Osteoblast (primary cell): ENCODE data around the gene CHMP4B. TPM values are rescaled to one million over a fixed set of nuclear protein-coding genes. Genes with fewer than 3 reads are reported as not detected.

ENCODE experiments used
- DNase-seq: peaks from one replicate; pipeline ENCODE4 v3.0.0; 2011; ENCODE audit warnings: low spot score, mixed read lengths; ENCODE audit not compliant: insufficient read length; ENCODE audit errors: missing footprints
- H2AFZ ChIP-seq: 2 replicates; pipeline ENCODE4 v1.6.0; 2011; ENCODE audit warnings: mild to moderate bottlenecking, low read length
- H3K27ac ChIP-seq: 2 replicates; pipeline ENCODE4 v1.5.1; 2011; ENCODE audit warnings: mild to moderate bottlenecking, low read depth, low read length, moderate library complexity
- H3K27me3 ChIP-seq: 2 replicates; pipeline ENCODE4 v1.6.0; 2012; ENCODE audit warnings: mild to moderate bottlenecking, control low read depth, inconsistent platforms, low read length, moderate library complexity; ENCODE audit not compliant: insufficient read depth
- H3K36me3 ChIP-seq: 2 replicates; pipeline ENCODE4 v1.5.1; 2011; ENCODE audit warnings: mild to moderate bottlenecking, low read length, control low read depth, moderate library complexity; ENCODE audit not compliant: insufficient read depth
- H3K4me1 ChIP-seq: 2 replicates; pipeline ENCODE4 v1.5.1; 2011; ENCODE audit warnings: mild to moderate bottlenecking, low read length, control low read depth, moderate library complexity; ENCODE audit not compliant: insufficient read depth
- H3K4me2 ChIP-seq: 2 replicates; pipeline ENCODE4 v1.6.0; 2011; ENCODE audit warnings: mild to moderate bottlenecking, low read length; ENCODE audit not compliant: insufficient read depth
- H3K4me3 ChIP-seq: fragments of 200-600 bp; sonication (generic); 3 replicates; pipeline ENCODE4 v1.5.1; 2012; ENCODE audit warnings: mild to moderate bottlenecking, low read length, inconsistent platforms; ENCODE audit not compliant: insufficient read depth
- H3K79me2 ChIP-seq: 2 replicates; pipeline ENCODE4 v1.6.0; 2012; ENCODE audit warnings: mild to moderate bottlenecking, low read length, control low read depth, inconsistent platforms; ENCODE audit not compliant: insufficient read depth
- H3K9me3 ChIP-seq: 2 replicates; pipeline ENCODE4 v1.5.1; 2011; ENCODE audit warnings: low read depth, low read length, control low read depth
- H4K20me1 ChIP-seq: 2 replicates; pipeline ENCODE4 v1.6.0; 2012; ENCODE audit warnings: mild to moderate bottlenecking, low read length, control low read depth; ENCODE audit not compliant: insufficient read depth
- CTCF ChIP-seq: IDR thresholded peaks from 2 replicates; pipeline ENCODE4 v1.5.1; 2011; ENCODE audit warnings: mild to moderate bottlenecking, low read depth, low read length, moderate library complexity; ENCODE audit errors: extremely low read depth
- total RNA-seq: library from RNA; depleted of rRNA; stranded (reverse); fragments of >200 nt; gene quantifications from 2 replicates; pipeline ENCODE4 v1.2.3, GENCODE V29; 2012

Gene CHMP4B
- total RNA-seq, 1 donor: 40.9 TPM

- Histone ChIP-seq H2AFZ (no peak overlapping the region), H3K36me3 (no peaks in the 10 kb centered on the region), H3K27ac (no peak overlapping the region), H3K79me2 (peaks cover 97% of the 10 kb centered on the region), H4K20me1 (peaks cover 81% of the 10 kb centered on the region), H3K4me1 (no peaks in the 10 kb centered on the region), H3K9me3 (no peaks in the 10 kb centered on the region), H3K27me3 (no peaks in the 10 kb centered on the region), H3K4me2 (no peak overlapping the region), H3K4me3 (no peak overlapping the region)
- TF ChIP-seq CTCF: no peak
- DNase-seq: no peak
Observed at GRCh38 chr20:33822423-33822822, 11.3 kb downstream of the CHMP4B start.

- Histone ChIP-seq H3K27me3 (no peaks in the 10 kb centered on the region), H3K36me3 (no peaks in the 10 kb centered on the region), H3K27ac (no peak overlapping the region), H3K79me2 (peaks cover 97% of the 10 kb centered on the region), H3K4me1 (peaks cover 1% of the 10 kb centered on the region), H2AFZ (no peak overlapping the region), H3K4me2 (no peak overlapping the region), H4K20me1 (peaks cover 81% of the 10 kb centered on the region), H3K4me3 (no peak overlapping the region), H3K9me3 (no peaks in the 10 kb centered on the region)
- no peak for DNase-seq
- no peak for TF ChIP-seq CTCF
Observed at GRCh38 chr20:33822991-33823390, 11.8 kb downstream of the CHMP4B start.

GRCh38 chr20:33824852-33825251, 13.7 kb downstream of the CHMP4B start:
- Histone ChIP-seq H3K79me2 (peaks cover 97% of the 10 kb centered on the region), H3K4me1 (peaks cover 6% of the 10 kb centered on the region), H3K4me2 (no peak overlapping the region), H3K4me3 (no peak overlapping the region), H3K27me3 (no peaks in the 10 kb centered on the region), H4K20me1 (peaks cover 84% of the 10 kb centered on the region), H3K27ac (no peak overlapping the region), H2AFZ (no peak overlapping the region), H3K9me3 (no peaks in the 10 kb centered on the region), H3K36me3 (no peaks in the 10 kb centered on the region)
- no peak for DNase-seq
- no peak for TF ChIP-seq CTCF

- H4K20me1 ChIP-seq: peaks cover 86% of the 10 kb centered on the region
- no peak for TF ChIP-seq CTCF
- peaks cover 97% of the 10 kb centered on the region for H3K79me2 ChIP-seq
- no peaks in the 10 kb centered on the region for H3K9me3 ChIP-seq
- H3K4me3 ChIP-seq: no peak overlapping the region
- peaks cover 6% of the 10 kb centered on the region for H3K4me1 ChIP-seq
- no peak overlapping the region for H3K27ac ChIP-seq
- no peak for DNase-seq
- no peak overlapping the region for H2AFZ ChIP-seq
- no peaks in the 10 kb centered on the region for H3K36me3 ChIP-seq
- no peaks in the 10 kb centered on the region for H3K27me3 ChIP-seq
- H3K4me2 ChIP-seq: no peak overlapping the region
Observed at GRCh38 chr20:33825340-33826269, 14.5 kb downstream of the CHMP4B start.
